HG03066 (cell line): ENCODE measurements around the gene ZNF541.
A peak's percentile ranks its signal among the peaks of the same experiment; 100 is the strongest.
"Not testable (repeated sequence)": the region's sequence is repeated elsewhere in the genome, so short reads cannot be mapped to it uniquely, and the experiment has no call there.

Experiments used
- ATAC-seq: cut with Tn5 transposase; IDR thresholded peaks from one replicate; pipeline ENCODE4 v1.9.1; 2021; ENCODE audit warnings: low read depth; ENCODE audit not compliant: unreplicated experiment

ZNF541 gene

DNA sequence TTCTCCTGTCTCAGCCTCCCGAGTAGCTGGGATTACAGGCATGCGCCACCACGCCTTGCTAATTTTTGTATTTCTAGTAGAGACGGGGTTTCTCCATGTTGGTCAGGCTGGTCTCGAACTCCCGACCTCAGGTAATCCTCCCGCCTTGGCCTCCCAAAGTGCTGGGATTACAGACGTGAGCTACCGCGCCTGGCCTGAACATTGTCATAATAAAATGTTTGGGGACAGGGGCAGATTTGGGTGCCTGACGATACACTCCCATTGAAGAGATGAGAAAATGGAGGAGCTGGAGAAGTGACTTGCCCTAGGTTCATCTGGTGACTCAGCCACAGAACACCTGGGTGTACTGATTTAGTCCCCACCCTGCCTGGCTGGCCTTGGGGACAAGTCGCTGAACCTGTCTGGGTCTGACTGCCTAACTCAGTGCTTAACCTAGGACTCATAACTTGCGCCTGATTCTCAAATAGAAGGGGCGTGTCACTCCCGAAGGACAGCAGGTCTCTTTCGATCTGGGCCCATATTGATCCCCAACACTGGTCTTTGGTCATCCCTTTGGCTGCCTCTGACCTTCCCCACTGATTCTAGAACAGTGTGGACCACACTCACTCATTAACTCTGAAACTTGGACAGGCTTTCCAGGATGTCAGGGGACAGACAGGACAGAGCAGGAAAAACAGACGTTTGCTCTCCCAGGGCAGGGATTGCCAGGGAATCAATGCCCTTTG lies 28.4 kb upstream of the ZNF541 start:
- ATAC-seq, result no peak

DNA sequence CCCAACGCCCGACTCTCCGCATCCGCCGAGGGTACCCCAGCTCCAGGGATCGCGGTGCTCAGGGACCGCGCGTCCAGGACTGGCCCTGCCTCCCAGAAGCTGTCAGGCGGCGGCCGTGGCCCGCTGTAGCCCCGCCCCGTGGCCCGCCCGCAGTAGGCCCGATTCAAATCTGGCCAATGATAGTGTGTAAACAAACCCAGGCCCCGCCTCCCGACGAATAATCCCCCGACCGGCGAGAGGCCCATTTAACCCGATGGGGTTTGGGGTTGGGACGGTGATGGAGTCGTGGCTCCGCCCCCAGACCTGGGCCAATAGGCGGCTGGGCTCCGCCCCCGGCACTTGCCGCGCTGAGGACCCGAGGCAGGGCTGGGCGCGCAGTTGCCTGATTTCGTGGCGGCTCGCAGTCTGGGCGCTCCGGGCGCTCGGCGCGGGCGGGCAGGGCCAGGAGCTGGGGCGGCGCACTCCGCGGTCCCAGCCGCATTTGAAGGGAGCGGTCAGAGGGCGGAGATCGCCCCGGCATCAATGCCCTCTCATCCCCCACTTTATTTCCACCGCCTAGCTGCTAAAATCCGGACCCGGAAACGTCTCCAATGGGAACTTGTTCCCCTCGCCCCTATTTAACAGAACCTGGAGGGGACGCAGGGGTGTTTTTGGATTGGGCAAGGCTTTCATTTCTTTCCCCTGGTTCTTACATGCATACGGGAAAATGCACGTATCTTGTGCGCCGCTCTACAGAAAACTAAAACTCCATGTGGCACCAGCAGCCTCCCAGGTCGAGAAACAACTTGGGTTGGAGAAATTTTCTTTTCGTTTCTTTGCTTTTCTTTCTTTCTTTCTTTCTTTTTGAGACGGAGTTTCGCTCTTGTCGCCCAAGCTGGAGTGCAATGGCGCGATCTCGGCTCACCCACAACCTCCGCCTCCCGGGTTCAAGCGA lies 27.6 kb upstream of the ZNF541 start:
- peak; percentile 91 for ATAC-seq

DNA sequence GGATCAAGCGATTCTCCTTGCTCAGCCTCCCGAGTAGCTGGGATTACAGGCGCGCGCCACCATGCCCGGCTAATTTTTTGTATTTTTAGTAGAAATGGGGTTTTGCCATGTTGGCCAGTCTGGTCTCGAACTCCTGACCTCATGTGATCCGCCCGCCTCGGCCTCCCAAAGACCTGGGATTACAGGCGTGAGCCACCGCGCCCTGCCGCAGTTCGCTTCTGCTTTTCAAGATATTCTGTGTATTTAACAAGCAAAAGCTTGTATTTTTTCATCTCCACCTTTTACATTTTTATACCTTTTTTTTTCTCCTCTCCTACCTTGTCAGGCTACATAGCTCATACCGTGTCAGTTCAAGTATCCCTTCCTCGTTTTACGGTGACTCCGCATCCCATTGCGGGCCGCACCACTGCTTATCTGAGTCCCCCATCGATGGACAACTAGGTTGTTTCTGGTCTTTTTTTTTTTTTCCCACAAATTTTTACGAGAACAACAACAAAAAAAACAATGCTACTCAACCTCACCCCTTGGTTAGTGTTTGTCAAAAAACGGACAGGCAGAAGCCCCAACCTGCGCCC lies 26.8 kb upstream of the ZNF541 start:
- ATAC-seq, result not testable (repeated sequence)

DNA sequence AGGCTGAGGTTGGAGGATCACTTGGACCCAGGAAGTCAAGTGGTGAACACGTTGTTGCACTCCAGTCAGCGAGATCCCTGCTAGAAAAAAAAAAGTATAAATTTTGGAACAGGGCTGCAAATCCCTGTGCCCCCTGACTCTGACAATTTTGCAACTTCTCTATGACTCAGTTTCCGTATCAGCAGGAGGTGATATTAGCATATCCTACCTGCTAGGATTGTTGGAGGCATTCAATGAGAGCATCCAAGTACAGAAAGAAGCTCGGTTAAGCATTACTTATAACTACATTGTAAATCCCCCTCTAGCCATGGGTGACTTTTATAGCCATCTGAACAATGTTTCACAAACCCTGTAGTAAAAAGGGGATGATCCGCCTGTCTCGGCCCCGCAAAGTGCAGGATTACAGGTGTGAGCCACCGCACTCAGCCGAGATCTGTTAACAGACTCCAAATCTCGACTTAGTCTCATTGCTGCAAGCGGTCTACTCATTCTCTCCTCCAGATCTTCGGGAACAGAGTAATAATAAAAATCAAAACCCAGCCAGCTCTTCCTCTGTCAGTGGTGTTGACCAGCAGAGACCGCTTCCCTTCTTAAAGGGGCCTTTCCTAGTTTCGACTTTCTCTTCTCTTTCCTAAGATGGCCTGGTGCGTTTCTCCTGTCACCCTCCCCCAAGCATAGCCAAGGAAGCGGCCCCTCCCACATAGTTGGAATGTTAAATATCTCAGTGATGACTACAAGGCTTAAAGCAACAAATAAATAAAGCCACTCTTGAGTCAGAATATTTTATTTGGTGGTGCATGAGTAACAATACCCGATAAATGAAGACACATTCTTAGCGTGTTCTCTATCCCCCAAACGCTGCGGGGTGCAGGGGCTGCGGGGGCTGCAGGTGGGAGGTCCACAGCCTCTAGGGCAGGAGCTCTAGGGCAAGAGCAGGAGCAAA lies 25.7 kb upstream of the ZNF541 start:
- ATAC-seq, result no peak

DNA sequence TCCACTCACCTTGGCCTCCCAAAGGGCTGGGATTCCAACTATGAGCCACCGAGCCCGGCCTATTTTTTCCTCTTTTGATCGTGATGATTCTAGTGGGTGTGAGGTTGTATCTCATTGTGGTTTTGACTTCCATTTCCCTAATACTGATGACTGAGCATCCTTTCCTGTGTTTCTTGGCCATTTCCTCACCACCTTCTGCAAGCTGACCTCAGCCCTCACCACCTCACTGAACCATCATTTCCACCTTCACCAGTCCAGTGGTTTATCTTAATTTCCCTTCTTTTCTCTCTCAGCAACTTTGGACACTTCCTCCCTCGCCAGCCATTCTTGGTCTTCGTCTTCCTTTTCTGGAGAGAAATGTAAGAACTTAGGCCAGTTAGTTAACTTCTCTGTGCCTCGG lies 23.0 kb upstream of the ZNF541 start:
- ATAC-seq, result no peak

DNA sequence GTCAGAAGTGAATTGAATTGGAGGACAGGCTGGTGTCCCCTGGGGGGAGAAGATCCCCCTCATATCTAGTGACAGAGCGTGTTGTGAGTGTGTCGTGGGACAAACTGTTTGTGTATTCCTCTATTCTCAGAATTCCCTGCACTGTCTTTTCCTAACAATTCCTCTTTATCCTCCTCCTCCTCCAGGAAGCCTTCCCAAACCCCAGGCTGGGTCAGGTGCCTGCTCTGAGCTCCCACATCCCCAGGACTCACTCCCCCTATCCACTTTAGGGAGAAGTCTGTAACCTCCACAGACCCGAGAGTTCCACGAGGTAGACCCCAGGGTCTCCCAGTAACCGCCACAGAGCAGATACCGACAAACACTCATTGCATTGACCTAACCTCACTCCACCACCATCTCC lies 20.9 kb upstream of the ZNF541 start:
- ATAC-seq, result no peak

DNA sequence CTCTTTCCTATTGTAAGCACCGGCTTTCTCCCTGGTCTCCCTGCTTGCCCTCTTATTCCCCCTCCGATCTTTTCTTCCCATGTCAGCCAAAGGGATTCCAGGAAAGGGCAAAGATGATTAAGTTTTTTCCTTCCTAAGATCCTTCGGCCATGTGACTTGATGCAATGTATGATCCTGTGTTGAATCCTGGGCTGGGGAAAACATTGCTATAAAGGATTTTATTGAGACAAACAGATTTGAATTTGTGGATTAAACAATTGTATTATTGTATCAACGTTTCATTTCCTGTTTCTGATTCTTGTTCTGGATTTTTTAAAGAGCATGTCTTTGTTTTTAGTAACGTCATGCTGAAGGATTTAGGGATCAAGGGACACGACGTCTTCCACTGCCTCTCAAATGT lies 16.9 kb upstream of the ZNF541 start:
- ATAC-seq, result no peak

DNA sequence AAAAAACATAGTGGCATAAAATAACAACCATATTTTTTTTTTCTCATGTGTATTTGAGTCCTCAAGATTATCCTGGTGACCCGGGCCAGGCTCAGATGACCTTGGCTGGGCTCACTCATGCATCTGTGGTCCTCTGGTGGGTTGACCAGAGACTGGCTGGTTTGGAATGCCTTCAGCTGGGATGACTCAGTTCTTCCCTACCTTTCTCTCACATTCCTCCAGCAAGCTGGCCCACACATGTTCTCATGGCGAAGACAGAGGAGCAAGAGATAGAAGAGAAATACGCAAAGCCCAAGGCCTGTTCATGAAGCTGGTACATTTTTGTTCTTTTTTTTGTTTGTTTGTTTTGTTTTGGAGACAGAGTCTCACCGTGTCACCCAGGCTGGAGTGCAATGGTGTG lies 14.3 kb upstream of the ZNF541 start:
- no peak for ATAC-seq

DNA sequence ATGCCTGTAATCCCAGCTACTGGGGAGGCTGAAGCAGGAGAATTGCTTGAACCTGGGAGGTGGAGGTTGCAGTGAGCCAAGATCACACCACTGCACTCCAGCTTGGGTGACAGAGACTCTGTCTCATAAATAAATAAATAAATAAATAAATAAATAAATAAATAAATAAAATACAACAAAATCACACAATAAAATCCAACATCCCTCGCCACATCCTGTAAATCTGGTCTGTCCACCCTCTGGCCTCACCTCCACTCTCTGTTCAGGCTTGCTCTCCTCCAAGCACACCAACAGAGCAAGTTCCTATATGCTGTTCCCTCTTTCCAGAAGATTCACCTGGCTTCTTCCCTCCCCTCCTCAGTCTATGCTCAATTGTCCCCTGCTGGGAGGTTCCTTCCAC lies 10.2 kb upstream of the ZNF541 start:
- ATAC-seq, result not testable (repeated sequence)

DNA sequence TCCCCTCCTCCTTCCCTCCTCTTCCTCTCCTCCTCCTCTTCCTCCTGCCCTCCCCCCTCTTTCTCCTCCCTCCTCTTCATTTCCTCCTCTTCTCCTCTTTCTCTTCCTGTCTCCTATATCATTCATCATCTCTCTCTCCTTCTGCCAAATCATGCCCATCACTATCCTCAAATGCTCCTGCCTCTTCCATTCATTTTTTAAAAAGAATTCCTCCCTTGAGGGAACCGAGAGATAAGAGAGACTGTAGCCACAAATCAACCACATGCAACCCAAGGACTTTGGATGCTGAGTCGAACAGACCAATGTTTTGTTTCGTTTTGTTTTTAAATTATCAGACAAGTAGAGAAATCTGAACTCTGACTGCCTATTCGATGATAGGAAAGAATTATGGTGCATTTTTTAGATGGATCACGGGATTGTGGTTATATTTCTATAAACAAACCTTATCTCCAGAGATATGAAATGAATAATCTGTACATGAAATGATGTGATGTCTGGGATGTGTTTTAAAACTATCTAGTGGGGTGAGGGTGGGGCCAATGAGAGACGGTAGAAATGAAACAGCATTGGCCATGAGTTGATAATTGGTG lies 9.5 kb upstream of the ZNF541 start:
- no peak for ATAC-seq

DNA sequence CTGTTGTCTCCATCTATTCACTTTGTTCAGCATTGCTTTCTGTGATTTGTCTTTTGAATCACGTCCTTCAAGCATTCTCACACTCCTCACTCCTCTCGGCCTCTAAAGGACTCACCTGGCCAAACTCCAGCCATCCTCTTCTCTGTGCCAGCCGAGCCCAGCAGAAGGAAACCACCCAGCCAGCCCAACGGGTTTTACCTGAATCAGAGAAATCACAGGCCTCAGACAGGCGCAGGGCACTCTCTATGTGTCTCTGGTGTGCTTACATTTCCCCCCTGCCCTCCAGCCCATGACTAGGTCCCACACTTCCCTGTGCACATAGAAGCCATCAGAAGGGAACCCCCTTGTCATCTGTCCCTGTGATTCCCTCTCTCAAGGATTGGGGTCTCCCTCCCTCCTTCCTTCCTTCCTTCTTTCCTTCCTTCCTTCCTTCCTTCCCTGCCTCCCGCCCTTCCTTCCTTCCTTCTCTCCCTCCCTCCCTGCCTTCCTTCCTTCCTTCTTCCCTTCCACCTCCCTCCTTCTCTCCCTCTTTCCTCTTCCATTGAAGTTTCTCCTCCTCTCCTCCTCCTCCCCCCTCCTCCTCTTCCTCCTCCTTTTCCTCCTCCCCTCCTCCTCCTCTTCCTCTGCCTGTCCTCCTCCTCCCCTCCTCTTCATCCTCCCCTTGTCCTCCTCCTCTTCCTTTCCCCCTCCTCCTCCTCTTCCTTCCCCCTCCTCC lies 8.8 kb upstream of the ZNF541 start:
- no peak for ATAC-seq

DNA sequence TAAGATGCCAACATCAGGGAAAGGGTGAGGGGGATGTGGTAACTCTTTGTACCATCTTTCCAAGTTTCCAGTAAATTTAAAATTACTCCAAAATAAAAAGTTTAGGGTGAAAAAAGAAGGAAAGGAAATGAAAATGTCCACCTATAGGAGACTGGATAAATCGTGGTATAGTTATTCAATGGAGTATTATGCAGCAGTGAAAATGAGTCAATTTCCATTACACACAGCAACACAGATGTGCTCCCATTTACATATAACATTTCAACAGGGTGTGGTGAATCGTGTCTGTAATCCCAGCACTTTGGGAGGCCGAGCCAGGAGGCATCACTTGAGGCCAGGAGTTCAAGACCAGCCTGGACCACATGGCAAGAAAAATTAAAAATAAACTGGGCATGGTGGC lies 7.4 kb upstream of the ZNF541 start:
- no peak for ATAC-seq

DNA sequence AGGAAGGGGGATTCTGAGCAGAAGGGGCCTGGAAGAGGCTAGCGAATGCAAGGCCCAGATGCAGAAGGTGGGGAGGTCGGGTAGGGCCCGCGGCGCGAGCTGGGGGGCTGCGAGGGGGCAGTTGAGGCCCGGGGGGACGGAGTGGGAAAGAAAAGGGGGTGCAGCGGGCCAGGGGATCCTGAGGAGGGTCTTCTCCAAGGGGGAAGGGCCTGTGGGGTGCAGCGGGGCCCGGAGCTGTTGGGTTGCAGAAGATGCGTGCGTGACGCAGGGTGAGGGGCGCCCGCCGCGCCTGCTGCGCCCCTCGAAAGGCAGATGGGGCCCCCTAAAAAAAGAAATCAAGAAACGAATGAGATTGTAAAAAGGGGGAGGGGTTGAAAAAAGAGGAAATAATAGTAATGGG lies 313 bp downstream of the ZNF541 start:
- ATAC-seq, result no peak

DNA sequence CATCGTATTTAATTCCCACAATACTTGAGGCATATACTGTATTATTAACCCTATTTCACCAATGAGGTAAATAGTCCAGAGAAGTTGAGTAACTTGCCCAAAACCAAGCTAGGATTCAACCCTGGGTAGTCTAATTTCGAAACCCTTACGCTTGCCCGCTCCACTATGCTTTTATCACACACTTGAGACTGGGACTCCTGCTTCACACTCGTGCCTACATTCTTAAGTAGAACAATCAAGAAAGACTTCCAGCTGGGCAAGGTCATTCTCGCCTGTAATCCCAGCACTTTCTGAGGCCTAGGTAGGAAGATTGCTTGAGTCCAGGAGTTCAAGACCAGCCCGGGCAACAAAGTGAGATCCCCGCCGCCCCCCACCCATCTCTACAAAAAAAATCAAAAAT lies 3.6 kb downstream of the ZNF541 start:
- no peak for ATAC-seq

DNA sequence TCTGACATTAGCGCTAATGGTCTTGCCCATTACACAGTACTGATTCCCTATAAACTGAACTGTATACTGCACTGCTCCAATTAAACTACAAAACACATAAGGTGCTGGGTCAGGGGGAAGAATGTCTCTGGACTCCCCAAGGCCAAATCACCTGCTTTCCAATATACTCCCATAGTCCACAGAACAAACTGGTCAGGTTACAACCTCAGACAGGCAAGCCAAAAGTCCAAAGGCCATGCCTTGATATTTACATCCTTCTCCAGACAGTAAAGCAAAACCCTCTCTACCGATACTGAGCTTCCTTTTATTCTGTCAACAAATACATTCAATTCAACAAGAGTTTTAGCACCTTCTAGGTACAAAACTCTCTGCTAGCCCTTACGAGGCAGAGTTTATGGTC lies 8.9 kb downstream of the ZNF541 start:
- no peak for ATAC-seq

DNA sequence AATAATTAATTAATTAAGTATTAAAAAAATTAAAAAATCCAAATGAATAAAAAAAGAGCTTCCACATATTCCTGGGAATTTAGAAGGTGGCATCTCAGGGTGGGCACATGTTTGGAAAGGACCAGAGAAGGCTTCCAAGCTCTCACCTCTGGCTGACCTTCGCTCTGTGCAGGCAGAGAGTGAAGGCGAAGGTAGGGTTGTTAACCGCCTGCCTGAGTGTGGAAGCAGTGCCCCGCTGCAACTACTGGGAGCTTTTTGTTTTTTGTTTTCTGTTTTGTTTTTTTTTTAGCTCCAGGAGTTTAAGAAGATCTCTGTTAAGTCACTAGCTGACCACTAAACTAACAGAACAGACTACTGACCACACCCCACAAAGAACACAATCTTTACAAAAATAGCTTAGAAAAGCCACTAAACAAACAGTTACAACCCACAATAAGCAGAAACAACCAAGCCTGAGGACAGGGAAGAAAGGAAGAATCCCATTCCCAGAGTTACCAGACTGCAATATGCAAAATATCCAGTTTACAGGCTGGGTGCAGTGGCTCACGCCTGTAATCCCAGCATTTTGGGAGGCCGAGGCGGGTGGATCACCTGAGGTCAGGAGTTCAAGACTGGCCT lies 11.4 kb downstream of the ZNF541 start:
- no peak for ATAC-seq

DNA sequence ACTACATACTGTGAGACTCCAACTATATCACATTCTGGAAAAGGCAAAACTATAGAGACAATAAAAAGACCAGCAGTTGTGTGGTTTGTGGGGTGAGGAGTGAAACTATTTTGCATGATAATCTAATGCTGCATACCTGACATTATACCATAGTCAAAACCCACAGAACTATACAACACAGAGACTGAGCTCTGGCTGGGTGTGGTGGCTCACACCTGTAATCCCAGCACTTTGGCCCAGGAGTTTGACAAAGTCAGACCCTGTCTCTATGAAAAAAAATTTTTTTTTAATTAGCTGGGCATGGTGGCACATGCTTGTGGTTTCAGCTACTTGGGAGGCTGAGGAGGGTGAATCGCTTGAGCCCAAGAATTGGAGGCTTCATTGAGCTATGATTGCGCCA lies 11.9 kb downstream of the ZNF541 start:
- no peak for ATAC-seq

DNA sequence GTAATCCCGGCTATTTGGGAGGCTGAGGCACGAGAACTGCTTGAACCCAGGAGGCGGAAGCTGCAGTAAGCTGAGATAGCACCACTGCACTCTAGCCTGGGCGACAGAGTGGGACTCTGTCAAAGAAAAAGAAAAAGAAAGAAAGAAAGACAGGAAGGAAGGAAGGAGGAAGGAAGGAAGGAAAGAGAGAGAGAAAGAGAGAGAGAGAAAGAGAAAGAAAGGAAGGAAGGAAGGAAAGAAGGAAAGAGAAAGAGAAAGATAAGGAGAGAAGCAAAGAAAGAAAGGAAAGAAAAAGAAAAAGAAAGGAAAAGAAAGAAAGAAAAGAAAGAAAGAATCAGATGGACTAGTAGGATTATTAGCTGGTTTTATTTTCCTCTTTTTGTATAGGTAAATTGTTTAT lies 22.8 kb downstream of the ZNF541 start:
- no peak for ATAC-seq

DNA sequence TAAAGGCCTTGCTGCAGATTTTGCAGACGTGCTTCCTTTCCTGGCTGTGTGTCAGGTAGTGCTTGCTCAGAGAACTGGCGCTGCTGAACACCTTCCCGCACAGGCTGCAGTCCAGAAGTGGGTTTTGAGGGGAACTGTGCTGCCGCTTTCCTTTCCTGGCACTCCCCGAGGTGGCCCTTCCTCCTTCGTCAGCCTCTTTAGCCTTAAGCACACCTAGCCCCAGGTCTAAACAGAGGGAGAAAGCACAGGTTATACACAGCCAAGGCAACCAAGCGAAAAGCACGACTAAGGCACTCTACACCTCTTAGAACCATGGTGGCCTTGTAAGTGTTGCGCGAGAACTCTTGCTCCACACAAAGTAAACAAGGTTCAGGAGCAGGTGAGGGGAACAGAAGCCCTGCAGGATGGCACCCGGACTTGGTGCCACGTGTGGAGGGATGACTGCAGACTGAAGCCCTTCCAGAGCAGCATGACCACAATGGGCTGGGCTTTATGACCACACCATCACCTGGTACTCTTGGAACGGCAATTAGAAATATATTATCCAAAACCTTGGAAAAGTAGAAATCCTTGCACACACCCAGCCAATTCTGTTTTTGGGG lies 23.6 kb downstream of the ZNF541 start:
- no peak for ATAC-seq
